Testis (tissue), 3 donors: ENCODE results near the gene TMEM107. TPM values are rescaled to one million over a fixed set of nuclear protein-coding genes. Genes with fewer than 3 reads are reported as not detected.
A peak's percentile ranks its signal among the peaks of the same experiment; 100 is the strongest.
"Not testable (repeated sequence)": the region's sequence is repeated elsewhere in the genome, so short reads cannot be mapped to it uniquely, and the experiment has no call there.

Source experiments
- DNase-seq: peaks from one replicate; pipeline ENCODE4 v3.0.0-alpha.2; 2019
- H3K27ac ChIP-seq, 2 donors: fragments of 200-600 bp; sonication (generic); one replicate each; pipeline ENCODE4 v1.5.1; 2019
- H3K27me3 ChIP-seq: fragments of 200-600 bp; sonication (generic); one replicate; pipeline ENCODE4 v1.5.1; 2019
- H3K36me3 ChIP-seq: fragments of 200-600 bp; sonication (generic); one replicate; pipeline ENCODE4 v1.5.1; 2017; ENCODE audit warnings: low read depth; ENCODE audit errors: missing control alignments
- H3K4me1 ChIP-seq: fragments of 200-600 bp; sonication (generic); one replicate; pipeline ENCODE4 v1.5.1; 2019
- H3K4me3 ChIP-seq, 2 donors: fragments of 200-600 bp; sonication (generic); one replicate each; pipeline ENCODE4 v1.5.1; 2017 to 2019
- H3K9me3 ChIP-seq: fragments of 200-600 bp; sonication (generic); one replicate; pipeline ENCODE4 v1.5.1; 2017
- POLR2A ChIP-seq: fragments of 450-650 bp; IDR thresholded peaks from one replicate; pipeline ENCODE4 v1.6.1; 2017; ENCODE audit warnings: antibody characterized with exemption, mild to moderate bottlenecking, moderate library complexity
- WGBS, 2 donors: methylation state at CpG; one replicate each; pipeline ENCODE4 v1.1.5; 2018; 5-methylcytosine and 5-hydroxymethylcytosine counted together
- intact Hi-C: fragments of 100-400 bp; cut with DNase I; formaldehyde crosslinking; loops from one replicate; pipeline ENCODE4 v1.15.1; 2023; ENCODE audit warnings: low total_unique reads
- polyA plus RNA-seq: library from polyadenylated mRNA; stranded (reverse); fragments of 350-450 nt; fragmentation: Illumina TruSeq; extraction: RNeasy Lipid Tissue Mini Kit (QIAGEN cat#74804); gene quantifications from one replicate; pipeline ENCODE4 v1.2.3, GENCODE V29; 2014; ENCODE audit warnings: low read depth, low replicate concordance; ENCODE audit not compliant: insufficient read depth
- total RNA-seq, 2 donors: library from RNA; depleted of rRNA; stranded (reverse); fragments of >200 nt; gene quantifications; one replicate each; pipeline ENCODE4 v1.2.3, GENCODE V29; 2016
- TF ChIP-seq, protein P1 (sequence below), 3 experiments: fragments of 450-650 bp in 2 of 3; fragments of 200-600 bp in 1 of 3; sonication (generic) in 1 of 3; IDR thresholded peaks; one replicate each; pipeline ENCODE4 v1.5.1; 2016 to 2019; ENCODE audit warnings: antibody characterized with exemption in 3 of 3, mild to moderate bottlenecking in 2 of 3, moderate library complexity in 1 of 3

Gene TMEM107
- total and polyA plus RNA-seq, 3 donors from 2014 or later, result 17.2 to 31.8 (median 23.2) TPM

DNA sequence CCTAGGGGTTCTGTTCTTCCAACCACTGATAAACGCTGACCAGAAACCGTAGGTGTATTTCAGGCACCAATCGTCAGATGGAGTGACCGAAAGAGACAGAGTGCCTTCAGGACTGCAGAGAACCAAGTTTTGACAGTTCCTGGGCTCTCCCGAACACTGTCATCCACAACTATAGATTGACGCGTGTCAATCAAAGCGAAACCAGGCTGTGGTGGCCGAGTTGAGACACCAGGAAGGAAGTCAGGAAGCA is 46.1 kb upstream of the TMEM107 start:
- intact Hi-C loops, result loop anchor here (5.0 kb wide), 1 partner anchor 35 kb away; no protein-coding TSS in a partner anchor
- no peaks in the 10 kb centered on the region for H3K36me3 ChIP-seq

DNA sequence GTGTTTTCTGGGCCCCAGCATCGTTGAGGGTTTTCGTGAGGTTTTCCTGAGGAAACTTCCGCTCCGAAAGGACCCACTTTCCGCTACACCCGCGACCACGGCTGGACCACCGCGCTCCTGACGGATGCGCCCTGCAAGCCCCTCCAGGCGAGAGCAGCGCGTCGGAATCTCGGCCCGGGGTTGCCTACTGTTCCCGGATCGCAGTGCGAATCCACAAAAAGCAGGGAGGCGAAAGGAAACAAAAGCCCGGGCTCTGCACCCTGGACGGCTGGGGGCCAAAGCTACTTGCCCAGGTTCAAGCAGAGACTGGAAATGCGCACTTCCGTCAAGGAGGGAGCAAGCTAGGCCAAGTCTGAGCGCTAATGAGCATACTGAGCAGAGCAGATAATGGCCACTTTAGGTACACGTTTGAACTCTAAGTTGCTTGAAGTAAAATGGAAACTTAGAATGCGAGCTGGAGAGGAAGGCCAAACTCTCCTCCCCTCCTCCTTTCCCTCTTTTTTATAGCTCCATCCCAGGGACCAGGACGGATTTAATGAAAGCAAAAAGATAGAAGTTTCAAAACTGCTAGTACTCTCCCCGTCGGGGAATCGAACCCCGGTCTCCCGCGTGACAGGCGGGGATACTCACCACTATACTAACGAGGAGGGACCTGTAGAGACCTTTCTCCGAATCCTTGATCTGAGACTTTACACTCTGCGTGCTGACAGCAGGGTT is 45.6 kb upstream of the TMEM107 start:
- H3K4me3 ChIP-seq, result peak overlapping the region; percentile 74 to 86
- WGBS, 2 donors, result 0% methylated on average over 19 to 40 of the region's 40 CpGs
- intact Hi-C loops, result loop anchor here (5.0 kb wide), 1 partner anchor 35 kb away; no protein-coding TSS in a partner anchor

More for the DNA sequence above, 46.1 kb upstream of the TMEM107 start:
- peak overlapping the region; percentile 99 for H3K27ac ChIP-seq
- no peak for DNase-seq
- no peaks in the 10 kb centered on the region for H3K27me3 ChIP-seq
- H3K9me3 ChIP-seq, result no peaks in the 10 kb centered on the region
- H3K4me3 ChIP-seq, result peak overlapping the region; percentile 74 to 86
- WGBS, 2 donors, result 0 to 2% methylated on average over 9 of the region's 9 CpGs
- TF ChIP-seq, protein P1, sequence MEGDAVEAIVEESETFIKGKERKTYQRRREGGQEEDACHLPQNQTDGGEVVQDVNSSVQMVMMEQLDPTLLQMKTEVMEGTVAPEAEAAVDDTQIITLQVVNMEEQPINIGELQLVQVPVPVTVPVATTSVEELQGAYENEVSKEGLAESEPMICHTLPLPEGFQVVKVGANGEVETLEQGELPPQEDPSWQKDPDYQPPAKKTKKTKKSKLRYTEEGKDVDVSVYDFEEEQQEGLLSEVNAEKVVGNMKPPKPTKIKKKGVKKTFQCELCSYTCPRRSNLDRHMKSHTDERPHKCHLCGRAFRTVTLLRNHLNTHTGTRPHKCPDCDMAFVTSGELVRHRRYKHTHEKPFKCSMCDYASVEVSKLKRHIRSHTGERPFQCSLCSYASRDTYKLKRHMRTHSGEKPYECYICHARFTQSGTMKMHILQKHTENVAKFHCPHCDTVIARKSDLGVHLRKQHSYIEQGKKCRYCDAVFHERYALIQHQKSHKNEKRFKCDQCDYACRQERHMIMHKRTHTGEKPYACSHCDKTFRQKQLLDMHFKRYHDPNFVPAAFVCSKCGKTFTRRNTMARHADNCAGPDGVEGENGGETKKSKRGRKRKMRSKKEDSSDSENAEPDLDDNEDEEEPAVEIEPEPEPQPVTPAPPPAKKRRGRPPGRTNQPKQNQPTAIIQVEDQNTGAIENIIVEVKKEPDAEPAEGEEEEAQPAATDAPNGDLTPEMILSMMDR (IDR thresholded peaks at IDR 0.05), result no peak
- no peak for TF ChIP-seq POLR2A
- peaks cover 13% of the 10 kb centered on the region for H3K4me1 ChIP-seq

DNA sequence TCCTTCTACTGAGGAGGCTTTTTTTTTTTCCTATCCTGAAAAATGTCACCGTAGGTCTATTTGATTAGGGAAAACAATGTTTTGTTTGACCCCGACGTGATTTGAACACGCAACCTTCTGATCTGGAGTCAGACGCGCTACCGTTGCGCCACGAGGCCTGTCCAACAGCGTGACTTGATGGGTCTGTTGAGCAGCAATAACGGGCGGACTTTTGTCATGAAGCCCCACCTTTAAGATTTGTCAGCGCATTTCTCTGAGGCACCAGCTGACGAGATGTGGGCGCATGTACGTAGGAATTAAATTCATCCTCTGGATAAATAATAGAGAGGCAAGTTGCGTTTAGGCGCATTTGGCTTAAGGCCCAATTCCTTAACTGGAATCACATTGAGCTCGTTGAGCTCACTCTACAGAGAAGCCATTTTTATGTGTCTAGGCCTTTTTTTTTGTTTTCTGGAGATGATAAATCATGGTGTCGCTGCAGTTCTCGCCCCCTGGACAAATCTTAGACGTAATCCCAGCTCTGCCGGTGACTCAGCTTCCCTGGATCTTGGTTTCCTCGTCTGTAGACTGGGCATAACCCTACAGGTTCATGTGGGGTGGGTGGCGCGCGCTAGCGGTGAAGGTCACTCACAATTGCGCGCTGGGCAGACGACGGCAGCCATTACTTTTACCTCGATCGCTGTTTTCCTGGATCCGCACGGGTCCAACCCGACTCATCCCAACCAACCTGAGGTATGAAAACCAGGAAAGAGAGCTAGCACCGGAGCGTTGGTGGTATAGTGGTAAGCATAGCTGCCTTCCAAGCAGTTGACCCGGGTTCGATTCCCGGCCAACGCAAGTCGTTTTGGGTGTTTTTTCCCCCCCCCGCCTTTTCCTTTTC is 44.8 kb upstream of the TMEM107 start:
- WGBS, 2 donors, result 0 to 1% methylated on average over 45 of the region's 45 CpGs
- TF ChIP-seq, protein P1 (IDR thresholded peaks at IDR 0.05), result peak in 1 of 3 experiments; percentile 6
- no peak for TF ChIP-seq POLR2A

More for the DNA sequence above, 45.6 kb upstream of the TMEM107 start:
- no peaks in the 10 kb centered on the region for H3K36me3 ChIP-seq
- H3K27ac ChIP-seq, result peak overlapping the region; percentile 99
- peaks cover 10% of the 10 kb centered on the region for H3K4me1 ChIP-seq
- H3K27me3 ChIP-seq, result no peaks in the 10 kb centered on the region
- H3K9me3 ChIP-seq, result no peaks in the 10 kb centered on the region
- DNase-seq, result peak; percentile 94
- TF ChIP-seq, protein P1 (IDR thresholded peaks at IDR 0.05), result no peak

DNA sequence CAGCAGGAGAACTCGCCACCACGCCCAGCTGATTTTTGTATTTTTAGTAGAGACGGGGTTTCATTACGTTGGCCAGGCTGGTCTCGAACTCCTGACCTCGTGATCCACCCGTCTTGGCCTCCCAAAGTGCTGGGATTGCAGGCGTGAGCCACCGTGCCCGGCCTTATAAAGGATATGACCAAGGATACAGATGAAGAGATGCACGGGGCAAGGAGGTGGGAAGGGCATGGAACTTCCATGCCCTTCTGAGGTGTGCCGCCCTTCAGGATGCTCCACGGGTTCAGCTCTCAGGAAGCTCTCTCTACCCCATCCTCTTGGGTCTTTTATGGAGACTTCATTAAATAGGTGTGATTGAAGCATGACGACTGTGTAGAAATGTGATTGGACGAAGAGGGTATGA is 37.8 kb upstream of the TMEM107 start:
- intact Hi-C loops, H3K36me3 ChIP-seq, H3K4me1 ChIP-seq, H3K27ac ChIP-seq, H3K4me3 ChIP-seq, DNase-seq, H3K27me3 ChIP-seq, H3K9me3 ChIP-seq: not testable (repeated sequence)
- 83 to 89% methylated on average over 15 of the region's 15 CpGs for WGBS, 2 donors

More for the DNA sequence above, 44.8 kb upstream of the TMEM107 start:
- peak overlapping the region; percentile 74 to 86 for H3K4me3 ChIP-seq
- H3K27ac ChIP-seq, result peak overlapping the region; percentile 99
- no peaks in the 10 kb centered on the region for H3K9me3 ChIP-seq
- peak; percentile 95 for DNase-seq
- no peaks in the 10 kb centered on the region for H3K27me3 ChIP-seq
- H3K4me1 ChIP-seq, result peaks cover 10% of the 10 kb centered on the region
- intact Hi-C loops, result loop anchor here (5.0 kb wide), 1 partner anchor 34 kb away; no protein-coding TSS in a partner anchor
- no peaks in the 10 kb centered on the region for H3K36me3 ChIP-seq
